AG04449 (cell line): Measurements from ENCODE around the gene RCAN2.

ENCODE experiments used
- CTCF ChIA-PET: fragments of 350-600 bp; formaldehyde crosslinking; extraction: SDS; loops from one replicate; lab custom pipeline; 2021; ENCODE audit warnings: antibody characterized with exemption; lab: Yijun Ruan, JAX
- POLR2A ChIA-PET: fragments of 400-600, 350-600 bp; formaldehyde crosslinking; extraction: SDS; loops from one replicate; lab custom pipeline; 2020; ENCODE audit warnings: antibody characterized with exemption, inconsistent platforms; lab: Yijun Ruan, JAX
- DNase-seq: peaks from one replicate; pipeline ENCODE4 v3.0.0-alpha.2; 2010; ENCODE audit warnings: low read depth, low spot score
- H3K4me3 ChIP-seq: 2 replicates; pipeline ENCODE4 v1.5.1; 2011; ENCODE audit warnings: low read depth, mild to moderate bottlenecking, control low read depth, low read length
- CTCF ChIP-seq: IDR thresholded peaks from one replicate; pipeline ENCODE4 v1.5.1; 2011; ENCODE audit warnings: mild to moderate bottlenecking, moderate library complexity, low read length, control low read depth, inconsistent platforms; ENCODE audit not compliant: insufficient read depth; ENCODE audit errors: missing control alignments

Gene RCAN2

DNA sequence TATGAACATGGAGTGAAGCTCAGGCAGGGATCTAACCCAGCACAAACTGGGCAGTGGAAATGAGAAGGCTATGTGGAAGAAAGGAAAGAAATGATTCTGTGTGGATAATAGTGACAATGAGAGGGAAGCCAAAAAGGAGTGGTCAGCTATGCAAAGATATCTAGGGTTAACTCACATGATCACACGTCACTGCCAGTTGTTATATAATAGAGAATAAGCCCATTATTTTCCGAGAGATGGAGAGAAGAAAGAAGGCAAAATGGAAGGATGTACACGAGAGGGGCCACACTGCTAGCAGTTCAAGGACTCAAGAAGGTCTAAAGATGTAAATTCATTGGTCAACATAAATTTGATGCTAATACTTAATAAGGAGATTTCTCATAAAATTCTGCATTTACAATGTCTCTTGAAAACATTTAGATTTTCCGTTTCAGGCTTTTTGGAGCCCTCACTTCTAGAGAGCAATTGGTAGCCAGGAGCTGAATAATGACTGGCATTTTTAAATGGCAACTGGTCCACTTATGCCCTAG is 18.8 kb upstream of the RCAN2 start:
- CTCF ChIA-PET: interaction anchor here (0.9 kb wide), 1 partner anchor 17 kb away, joined by 3 read pairs; no protein-coding TSS in a partner anchor
- TF ChIP-seq CTCF: no peak
- no peak for DNase-seq
- POLR2A ChIA-PET: no interaction called here
- H3K4me3 ChIP-seq: no peak overlapping the region

- no peak for TF ChIP-seq CTCF
- ChIA-PET CTCF (interaction anchor here (1.2 kb wide), 1 partner anchor 18 kb away, joined by 4 read pairs; the partner anchor contains the start of gene RCAN2), POLR2A (no interaction called here)
Measured at GRCh38 chr6:46509063-46509462, 17.8 kb upstream of the RCAN2 start.

DNA sequence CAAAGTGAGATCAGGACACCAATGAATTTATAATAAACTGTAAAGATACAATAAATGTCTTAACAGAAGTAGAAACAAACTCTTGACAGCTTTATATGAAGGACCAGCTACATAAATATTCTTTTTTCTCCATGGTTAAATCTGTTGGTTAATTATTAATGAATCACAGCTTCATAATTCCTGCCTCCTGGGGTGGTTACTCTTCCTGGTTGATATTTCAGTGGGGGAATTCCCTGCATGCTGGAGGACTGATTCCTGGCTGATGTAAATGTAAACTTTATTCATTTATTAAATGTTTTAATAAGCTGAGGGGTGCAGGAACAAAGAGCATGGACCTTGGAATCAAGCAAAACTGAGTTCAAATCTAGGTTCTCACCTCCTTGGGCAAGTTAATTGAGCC is 16.2 kb upstream of the RCAN2 start:
- TF ChIP-seq CTCF: no peak
- DNase-seq: no peak
- no peak overlapping the region for H3K4me3 ChIP-seq
- POLR2A ChIA-PET: no interaction called here
- CTCF ChIA-PET: no interaction called here

More at GRCh38 chr6:46509063-46509462, 17.8 kb upstream of the RCAN2 start:
- H3K4me3 ChIP-seq: no peak overlapping the region
- DNase-seq: no peak

- DNase-seq: no peak
- H3K4me3 ChIP-seq: no peak overlapping the region
- ChIA-PET CTCF (no interaction called here), POLR2A (no interaction called here)
- no peak for TF ChIP-seq CTCF
Measured at GRCh38 chr6:46505693-46506512, 14.7 kb upstream of the RCAN2 start.

GRCh38 chr6:46504242-46504641 is 13.0 kb upstream of the RCAN2 start:
- no peak for DNase-seq
- POLR2A ChIA-PET: no interaction called here
- CTCF ChIA-PET: no interaction called here
- no peak overlapping the region for H3K4me3 ChIP-seq
- TF ChIP-seq CTCF: no peak

DNA sequence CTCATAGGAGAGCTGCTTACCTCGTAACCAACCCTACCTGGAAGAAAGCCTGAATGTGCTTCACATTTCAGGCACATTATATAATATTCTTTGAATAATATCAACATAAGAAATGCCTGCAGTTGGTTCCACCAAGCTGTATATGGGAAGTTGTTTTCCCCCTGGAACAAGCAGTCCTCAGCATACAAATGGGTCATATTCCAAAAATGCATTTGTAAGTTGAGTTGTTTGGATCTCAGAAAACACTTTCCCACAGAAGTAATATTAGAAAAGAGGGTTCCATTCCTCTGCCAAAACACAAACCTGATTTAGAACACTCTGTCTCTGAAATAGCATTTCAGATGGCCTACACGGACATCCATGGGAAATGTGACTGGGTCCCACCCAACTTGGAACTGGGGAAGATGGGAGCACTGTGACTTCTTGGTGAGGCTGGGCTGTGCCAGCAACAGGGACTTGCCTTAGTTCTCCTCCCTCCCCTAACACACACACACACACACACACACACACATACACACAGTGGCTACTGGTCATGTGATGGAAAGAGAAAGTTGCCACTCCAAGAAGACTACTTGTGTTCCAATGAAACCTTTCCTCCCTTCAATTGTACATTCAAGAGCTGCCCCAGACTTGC is 11.4 kb upstream of the RCAN2 start:
- no peak overlapping the region for H3K4me3 ChIP-seq
- POLR2A ChIA-PET: no interaction called here
- DNase-seq: no peak
- CTCF ChIA-PET: interaction anchor here (0.7 kb wide), 1 partner anchor 13 kb away, joined by 3 read pairs; no protein-coding TSS in a partner anchor
- no peak for TF ChIP-seq CTCF
